Embryonic facial prominence (tissue), 1 donor: ENCODE data around the gene PACS1.
A peak's percentile ranks its signal among the peaks of the same experiment; 100 is the strongest.

Experiments
- DNase-seq: peaks from one replicate; pipeline ENCODE4 v3.0.0-alpha.2; 2016; ENCODE audit errors: extremely low spot score

The PACS1 gene

DNA sequence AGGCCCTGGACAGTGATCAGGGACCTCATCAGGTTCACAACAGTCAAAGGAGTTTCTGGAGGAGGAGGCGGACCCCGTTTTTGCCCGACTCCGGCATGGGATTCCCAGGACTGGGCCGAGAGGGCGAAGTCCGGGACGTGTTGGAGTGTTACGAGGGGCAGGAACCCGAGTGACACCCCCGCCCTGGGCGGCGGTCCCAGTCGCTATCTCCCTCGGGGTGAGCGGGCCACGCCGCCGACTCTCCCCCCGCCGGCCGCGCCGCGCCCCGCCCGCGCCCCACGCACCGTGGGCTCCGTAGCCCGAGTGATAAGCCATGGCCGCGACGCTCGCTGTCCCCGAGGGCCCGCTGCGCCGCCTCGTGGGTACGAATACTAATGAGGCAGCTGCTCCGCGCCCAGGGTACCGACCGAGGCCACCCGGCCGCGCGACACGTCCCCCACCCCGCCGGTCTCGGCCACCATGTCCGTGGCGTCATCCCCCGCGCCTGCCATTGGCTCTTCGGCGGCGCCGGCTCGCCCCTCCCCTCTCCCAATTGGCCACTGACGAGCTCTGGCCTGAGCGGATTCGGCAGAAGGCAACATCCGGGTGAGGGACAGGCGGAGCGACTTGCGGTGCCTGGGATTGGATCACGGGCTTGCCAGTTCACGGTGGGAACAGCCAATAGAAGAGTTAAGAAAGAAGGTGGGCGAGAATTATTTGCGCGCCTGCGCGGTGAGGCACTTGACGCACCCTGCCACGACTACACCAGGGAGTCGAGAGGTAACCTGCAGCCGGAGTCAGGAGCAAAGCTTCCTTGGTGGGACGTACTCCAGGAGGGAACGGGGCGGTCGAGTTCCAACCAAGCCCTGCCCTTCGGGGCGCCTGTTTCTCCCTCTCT is 218.8 kb downstream of the PACS1 start, which contains the start of gene YIF1A:
YIF1A (minus strand) TSS at position 473 of the 877 bp plus-strand sequence; CDS start at position 315, 158 bp downstream.
- peak; percentile 99 for DNase-seq

DNA sequence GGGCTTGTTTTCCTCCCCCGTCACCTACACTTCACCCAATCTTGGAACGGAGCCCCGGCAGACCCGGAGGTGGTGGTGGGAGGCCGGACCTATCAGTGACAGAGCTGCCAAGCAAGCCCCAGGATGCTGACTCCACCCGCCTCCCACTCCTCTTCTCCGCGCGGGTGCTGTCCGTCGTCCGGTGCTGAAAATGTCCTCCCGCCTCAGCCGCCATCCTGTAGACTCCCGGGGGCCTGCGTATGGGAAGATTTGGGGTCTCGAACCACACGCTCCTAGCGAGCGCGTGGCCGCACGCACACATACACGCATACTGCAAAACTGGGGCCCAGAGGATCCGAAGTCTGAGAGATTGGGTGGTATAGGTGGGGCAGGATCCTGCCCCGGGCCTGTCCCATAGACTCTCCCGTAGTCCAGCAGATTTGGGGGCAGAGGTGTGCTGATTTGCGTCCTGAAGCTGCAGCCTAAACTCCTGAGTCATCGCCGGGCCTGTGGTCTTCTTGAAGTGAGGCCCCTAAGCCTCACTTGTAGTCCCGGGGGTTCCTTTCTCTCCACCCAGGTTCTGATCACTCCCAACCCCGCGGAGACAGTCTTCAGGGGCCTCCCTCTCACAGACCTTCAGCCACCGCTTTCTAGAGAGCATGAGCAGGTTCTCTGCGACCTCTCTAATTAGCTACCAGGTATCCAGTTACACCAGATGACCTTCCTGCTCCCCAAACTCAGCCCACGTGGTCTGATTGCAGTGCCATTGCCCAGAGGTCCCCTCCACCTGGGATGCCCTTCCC is 219.7 kb downstream of the PACS1 start:
- peak; percentile 80 for DNase-seq

DNA sequence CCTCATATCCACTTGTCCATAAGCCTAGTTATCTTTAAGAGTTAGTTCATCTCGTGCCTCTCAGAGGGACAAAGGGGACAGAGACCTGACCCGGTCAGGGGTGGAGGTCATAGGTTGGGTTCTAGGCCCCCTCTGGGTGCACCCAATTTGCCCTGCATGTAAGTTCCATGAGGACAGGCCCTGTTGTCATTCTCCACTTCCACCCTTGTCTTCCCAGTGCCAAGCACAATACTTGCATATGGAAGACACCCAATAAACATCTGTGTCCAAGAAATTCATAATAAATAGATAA is 220.2 kb downstream of the PACS1 start:
- no peak for DNase-seq

DNA sequence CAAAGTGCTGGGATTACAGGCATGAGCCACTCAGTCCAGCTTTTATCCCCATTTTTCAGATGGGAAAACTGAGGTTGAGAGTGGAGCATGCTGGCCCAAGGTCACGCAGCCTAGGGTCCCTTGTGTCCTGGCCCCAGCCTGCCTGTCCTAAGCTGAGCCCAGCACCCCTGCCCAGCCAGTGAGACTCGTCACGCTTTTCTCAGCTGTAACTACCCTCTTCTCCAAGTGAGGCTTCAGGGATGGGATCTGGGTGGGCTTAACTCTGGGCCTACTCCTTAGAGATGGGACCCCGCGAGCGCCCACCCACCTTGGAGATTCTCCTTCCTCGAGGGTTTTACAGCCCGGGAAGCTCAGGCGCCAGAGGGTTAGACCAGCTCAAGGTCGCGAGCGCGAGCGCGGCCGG is 221.2 kb downstream of the PACS1 start:
- no peak for DNase-seq

DNA sequence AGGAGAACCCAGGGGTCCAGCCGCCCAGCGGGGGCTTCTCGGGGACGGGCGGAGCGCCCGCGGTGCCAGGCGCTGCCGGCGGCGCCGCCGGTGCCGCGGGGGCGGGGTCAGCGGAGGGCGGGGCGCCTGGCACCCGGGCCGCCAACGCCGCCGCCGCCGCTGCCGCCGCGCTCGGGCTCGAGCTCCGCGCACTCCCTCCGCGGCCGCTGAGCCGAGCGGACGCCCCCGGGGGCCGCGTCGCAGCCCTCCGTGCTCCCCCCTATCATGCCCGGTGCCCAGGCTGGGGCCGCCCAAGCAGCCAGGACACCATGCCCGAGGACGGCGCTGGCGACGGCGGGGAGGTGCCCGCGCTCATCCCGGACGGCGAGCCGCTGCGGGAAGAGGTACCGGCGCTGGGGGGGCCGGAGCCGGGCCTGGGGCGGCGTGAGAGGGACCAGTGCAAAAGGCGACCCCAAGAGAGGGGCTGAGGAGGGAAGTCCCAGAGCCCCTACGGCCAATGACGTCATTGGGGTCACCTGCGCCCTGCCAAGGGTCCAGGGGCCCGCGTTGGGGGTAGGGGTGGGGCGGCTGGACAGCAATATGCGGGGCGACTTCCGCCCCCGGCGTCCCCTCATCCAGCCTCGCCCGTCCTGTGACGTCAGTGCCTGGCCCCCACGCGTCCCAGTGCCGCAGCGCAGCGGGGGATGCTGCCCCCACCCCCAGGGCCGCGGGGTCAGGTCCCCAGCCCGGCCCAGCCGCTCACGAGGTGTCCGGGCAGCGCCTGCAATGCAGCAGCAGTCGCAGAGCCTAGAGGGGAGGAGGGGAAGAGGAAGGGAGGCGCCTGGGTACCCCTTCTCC is 221.9 kb downstream of the PACS1 start, which contains the start of gene TMEM151A:
TMEM151A (plus strand) TSS at position 189 of the 837 bp plus-strand sequence; CDS start at position 309, 120 bp downstream.
- DNase-seq, result no peak

DNA sequence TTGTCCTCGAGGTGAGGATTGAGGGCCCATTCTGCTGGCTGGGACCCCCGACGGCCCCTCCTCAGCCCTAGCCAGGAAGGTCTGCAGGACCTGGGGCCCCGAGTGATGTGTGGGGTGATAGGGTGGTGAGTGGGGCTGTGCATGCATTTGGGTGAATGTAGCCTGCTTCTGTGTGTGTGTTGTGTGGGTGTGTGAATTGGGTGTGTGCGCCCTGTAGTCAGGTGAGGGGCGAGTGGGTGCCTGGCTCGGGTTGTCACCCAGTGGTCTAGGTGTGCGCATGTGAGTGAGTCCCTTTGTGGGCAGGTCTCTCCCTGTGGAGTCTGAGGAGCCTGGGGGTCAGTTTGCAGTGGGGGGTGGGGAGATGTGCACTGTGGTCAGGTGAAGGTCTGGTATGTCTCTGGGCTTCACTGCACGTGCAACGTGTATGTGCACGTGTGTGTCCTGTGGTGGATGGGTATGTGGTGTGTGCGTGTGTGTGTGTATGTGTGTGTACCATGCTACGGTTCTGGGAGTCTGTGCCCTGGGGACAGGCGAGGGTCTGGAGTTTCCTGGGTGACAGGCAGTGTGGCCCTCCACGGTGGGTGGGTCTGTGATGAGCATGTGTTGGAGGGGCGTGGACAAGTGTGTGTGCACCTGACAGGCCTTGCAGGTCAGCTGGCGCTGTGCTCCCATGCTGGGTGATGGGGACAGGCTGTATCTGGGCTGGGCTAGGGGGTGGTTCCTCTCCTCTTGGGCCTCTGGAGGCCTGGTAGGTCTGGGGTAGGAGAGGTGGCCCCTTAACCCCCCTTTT is 222.7 kb downstream of the PACS1 start:
- DNase-seq, result no peak

DNA sequence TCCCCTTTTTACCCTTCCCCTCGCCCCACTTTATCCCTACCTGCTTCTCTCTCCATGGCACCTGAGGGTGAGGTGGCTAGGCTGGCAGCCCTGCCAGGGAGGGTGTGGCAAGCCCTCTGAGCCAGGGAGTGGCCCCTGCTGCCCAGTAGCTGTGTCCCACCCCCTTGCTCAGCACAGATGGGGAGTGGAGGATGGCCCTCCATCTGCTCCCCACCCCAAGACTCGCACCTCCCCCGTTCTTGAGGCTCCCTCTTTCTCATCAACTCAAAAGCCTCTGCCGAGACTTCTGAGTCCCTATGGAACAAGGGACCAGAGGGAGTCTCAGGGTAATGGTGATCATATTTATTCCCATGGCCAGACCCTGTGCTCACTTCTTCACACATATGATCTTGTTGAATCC is 223.3 kb downstream of the PACS1 start:
- DNase-seq, result no peak

DNA sequence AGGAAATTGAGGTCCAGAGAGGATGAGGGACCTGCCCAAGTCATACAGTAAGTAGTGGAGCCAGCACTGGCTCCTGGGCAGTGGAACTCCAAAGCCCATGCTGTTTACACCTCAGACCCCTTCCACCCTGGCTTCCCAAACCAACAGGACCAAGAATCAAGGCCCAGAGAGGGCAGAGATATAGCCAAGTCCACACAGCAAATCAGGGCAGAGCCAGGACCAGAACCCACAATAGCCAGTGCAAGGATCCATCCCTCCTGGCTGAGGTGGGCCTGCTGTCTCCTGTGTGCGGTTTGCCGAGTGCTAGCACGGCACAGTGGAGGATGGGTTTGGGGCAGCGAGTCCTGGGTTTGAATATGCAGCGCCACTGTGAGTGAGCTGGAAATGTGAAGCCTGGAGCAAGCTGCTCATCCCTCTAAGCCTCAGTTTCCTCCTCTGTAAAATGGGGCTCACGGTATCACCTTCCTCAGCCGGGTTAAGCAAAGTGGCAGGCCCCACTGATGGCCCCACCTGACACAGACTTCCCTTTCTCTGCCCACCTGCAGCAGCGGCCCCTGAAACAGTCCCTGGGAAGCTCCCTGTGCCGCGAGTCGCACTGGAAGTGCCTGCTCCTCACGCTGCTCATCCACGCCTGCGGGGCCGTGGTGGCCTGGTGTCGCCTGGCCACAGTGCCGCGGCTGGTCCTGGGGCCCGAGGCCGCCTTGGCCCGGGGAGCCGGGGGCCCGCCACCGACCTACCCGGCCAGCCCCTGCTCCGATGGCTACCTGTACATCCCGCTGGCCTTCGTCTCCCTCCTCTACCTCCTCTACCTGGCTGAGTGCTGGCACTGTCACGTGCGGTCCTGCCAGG is 223.9 kb downstream of the PACS1 start:
- no peak for DNase-seq
